ENCODE results near the gene CACNA1E.

The CACNA1E gene

DNA sequence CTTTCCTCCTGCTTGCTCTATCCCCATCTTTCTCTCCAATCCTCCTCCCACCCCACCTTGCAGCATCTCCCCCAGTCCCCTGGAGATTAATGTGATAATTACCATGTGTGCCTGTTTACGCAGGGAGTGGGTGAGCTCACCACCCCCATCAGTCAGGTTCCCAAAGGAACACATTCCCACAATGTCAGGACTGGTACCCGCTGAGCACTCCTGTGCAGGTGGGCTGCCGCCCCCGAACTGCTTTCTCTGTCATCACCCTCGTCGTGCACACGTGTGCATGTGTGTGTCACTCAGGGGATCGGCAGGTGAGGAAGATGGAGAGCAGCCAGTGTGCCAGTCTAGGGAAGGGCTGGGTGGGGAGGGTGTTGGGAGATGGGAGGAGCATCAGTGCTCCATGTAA lies 163.4 kb downstream of the CACNA1E start:
- no peaks in the 10 kb centered on the region for H3K9me3 ChIP-seq (ENCODE audit: control insufficient read depth, insufficient read depth, low read length)
- H3K27me3 ChIP-seq (ENCODE audit: control insufficient read depth, insufficient read depth, low read length), result no peaks in the 10 kb centered on the region
- H3K4me3 ChIP-seq (ENCODE audit: low read depth, low read length), result no peak overlapping the region
- H3K4me1 ChIP-seq (ENCODE audit: control insufficient read depth, insufficient read depth, low read length), result no peaks in the 10 kb centered on the region
- H3K9ac ChIP-seq (ENCODE audit: low read depth, low read length), result no peak overlapping the region
- H3K36me3 ChIP-seq (ENCODE audit: control insufficient read depth, insufficient read depth, low read length), result no peaks in the 10 kb centered on the region

DNA sequence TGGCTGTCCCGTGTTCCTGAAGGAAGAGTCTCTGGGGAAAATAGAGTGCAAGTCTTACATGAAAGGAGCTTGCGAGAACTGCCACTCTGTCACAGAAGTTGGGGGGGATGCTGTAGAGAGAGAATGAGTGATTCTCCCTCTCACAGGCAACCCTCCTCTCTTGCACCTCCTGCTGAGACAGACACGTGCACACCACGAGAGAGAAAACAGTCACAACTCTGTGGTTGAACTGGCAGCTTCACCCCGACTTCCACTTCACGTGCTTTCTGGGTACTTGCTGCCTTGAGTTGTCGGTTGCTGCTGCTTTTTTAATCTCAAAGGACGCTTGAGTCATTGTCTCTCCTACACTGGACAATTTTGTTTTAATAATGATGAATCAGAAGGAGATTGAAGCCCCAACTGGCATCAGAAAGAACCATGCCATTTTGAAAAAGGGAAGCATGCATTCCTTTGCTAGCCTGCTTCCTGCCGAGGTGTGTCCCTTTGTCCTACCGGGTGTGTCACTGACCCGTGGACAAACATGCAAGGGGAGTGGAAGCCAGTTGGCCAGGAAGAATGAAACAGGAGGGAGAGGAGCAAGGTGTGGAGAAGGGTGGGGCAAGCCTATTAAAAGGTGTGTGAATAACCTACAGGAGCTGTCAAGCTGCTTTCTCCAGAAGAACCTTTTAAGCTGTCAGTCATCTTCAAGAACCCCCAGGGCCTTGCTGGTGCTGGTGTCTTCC lies 164.2 kb downstream of the CACNA1E start:
- Histone ChIP-seq H3K9ac (ENCODE audit: low read depth, low read length) (no peak overlapping the region), H3K4me3 (ENCODE audit: low read depth, low read length) (no peak overlapping the region), H3K36me3 (ENCODE audit: control insufficient read depth, insufficient read depth, low read length) (no peaks in the 10 kb centered on the region), H3K27me3 (ENCODE audit: control insufficient read depth, insufficient read depth, low read length) (no peaks in the 10 kb centered on the region), H3K4me1 (ENCODE audit: control insufficient read depth, insufficient read depth, low read length) (no peaks in the 10 kb centered on the region), H3K9me3 (ENCODE audit: control insufficient read depth, insufficient read depth, low read length) (no peaks in the 10 kb centered on the region)

DNA sequence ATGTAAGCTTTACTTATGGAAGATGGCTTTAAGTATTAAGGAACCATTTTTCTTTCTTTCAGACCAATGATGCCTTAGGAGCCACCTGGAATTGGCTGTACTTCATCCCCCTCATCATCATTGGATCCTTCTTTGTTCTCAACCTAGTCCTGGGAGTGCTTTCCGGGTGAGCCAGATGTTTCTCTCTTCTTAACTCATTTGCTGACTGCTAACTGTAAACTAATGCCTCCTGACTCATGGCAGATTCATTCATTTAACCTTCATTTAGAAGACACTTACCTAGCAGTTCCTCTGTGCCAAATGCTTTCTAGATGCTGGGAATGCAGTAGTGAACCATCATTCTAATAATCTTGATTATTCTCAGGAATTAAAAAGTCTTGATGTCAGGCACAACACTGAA lies 168.0 kb downstream of the CACNA1E start:
- no peaks in the 10 kb centered on the region for H3K36me3 ChIP-seq (ENCODE audit: control insufficient read depth, insufficient read depth, low read length)
- H3K9me3 ChIP-seq (ENCODE audit: control insufficient read depth, insufficient read depth, low read length), result no peaks in the 10 kb centered on the region
- H3K4me1 ChIP-seq (ENCODE audit: control insufficient read depth, insufficient read depth, low read length), result no peaks in the 10 kb centered on the region
- H3K9ac ChIP-seq (ENCODE audit: low read depth, low read length), result no peak overlapping the region
- no peaks in the 10 kb centered on the region for H3K27me3 ChIP-seq (ENCODE audit: control insufficient read depth, insufficient read depth, low read length)
- H3K4me3 ChIP-seq (ENCODE audit: low read depth, low read length), result no peak overlapping the region

DNA sequence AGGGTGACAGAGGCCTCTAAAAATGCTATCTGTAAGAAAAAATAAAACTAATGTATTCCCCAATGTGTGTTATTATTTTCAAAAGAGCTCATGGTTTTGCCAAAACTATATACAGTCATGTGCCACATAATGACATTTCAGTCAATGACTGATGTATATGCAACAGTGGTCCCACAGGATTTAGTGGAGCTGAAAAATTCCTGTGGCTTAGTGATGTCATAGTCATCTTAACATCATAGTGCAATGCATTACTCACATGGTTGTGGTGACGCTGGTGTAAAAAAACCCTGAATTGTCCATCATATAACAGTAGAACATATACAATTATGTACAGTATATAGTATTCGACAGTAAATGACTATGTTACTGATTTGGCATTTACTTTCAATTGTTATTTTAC lies 172.4 kb downstream of the CACNA1E start:
- H3K27me3 ChIP-seq (ENCODE audit: control insufficient read depth, insufficient read depth, low read length), result no peaks in the 10 kb centered on the region
- no peak overlapping the region for H3K4me3 ChIP-seq (ENCODE audit: low read depth, low read length)
- no peaks in the 10 kb centered on the region for H3K36me3 ChIP-seq (ENCODE audit: control insufficient read depth, insufficient read depth, low read length)
- no peaks in the 10 kb centered on the region for H3K4me1 ChIP-seq (ENCODE audit: control insufficient read depth, insufficient read depth, low read length)
- no peaks in the 10 kb centered on the region for H3K9me3 ChIP-seq (ENCODE audit: control insufficient read depth, insufficient read depth, low read length)
- no peak overlapping the region for H3K9ac ChIP-seq (ENCODE audit: low read depth, low read length)

DNA sequence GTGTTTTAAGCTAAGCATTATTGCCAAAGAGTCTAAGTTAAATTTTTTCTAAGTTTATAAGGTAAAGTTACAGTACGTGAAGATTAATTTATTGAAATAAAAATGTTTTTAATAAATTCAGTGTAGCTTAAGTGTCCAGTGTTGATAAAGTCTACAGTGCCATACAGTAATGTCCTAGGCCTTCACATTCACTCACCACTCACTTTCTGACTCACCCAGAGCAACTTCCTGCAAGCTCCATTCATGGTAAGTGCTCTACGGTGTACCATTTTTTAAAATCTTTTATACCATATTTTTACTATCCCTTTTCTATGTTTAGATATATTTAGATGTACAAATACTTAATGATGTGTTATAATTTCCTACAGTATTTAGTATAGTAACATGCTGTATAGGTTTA lies 173.2 kb downstream of the CACNA1E start:
- Histone ChIP-seq H3K9me3 (ENCODE audit: control insufficient read depth, insufficient read depth, low read length) (no peaks in the 10 kb centered on the region), H3K36me3 (ENCODE audit: control insufficient read depth, insufficient read depth, low read length) (no peaks in the 10 kb centered on the region), H3K27me3 (ENCODE audit: control insufficient read depth, insufficient read depth, low read length) (no peaks in the 10 kb centered on the region), H3K4me3 (ENCODE audit: low read depth, low read length) (no peak overlapping the region), H3K4me1 (ENCODE audit: control insufficient read depth, insufficient read depth, low read length) (no peaks in the 10 kb centered on the region), H3K9ac (ENCODE audit: low read depth, low read length) (no peak overlapping the region)

DNA sequence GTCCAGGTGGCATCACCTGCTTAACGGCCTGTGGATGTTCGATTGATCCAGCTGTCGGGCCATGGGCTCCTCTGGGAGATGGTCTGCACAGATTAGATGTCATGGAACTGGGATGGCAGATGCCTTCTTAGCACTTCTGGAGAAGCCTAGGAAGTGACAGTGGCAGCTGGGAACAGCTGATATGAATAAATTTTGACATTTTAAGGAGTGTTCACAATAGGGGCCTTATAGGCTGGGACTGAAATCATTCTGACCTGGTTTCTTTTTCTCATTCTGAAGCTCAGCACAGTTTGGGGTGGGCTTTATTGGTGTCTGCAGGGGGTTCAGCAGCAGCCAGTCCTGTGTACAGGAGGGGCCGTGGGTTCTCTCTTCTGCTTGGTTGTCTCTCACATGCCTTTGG lies 175.3 kb downstream of the CACNA1E start:
- Histone ChIP-seq H3K4me3 (ENCODE audit: low read depth, low read length) (no peak overlapping the region), H3K9ac (ENCODE audit: low read depth, low read length) (no peak overlapping the region), H3K4me1 (ENCODE audit: control insufficient read depth, insufficient read depth, low read length) (no peaks in the 10 kb centered on the region), H3K36me3 (ENCODE audit: control insufficient read depth, insufficient read depth, low read length) (no peaks in the 10 kb centered on the region), H3K27me3 (ENCODE audit: control insufficient read depth, insufficient read depth, low read length) (no peaks in the 10 kb centered on the region), H3K9me3 (ENCODE audit: control insufficient read depth, insufficient read depth, low read length) (no peaks in the 10 kb centered on the region)

DNA sequence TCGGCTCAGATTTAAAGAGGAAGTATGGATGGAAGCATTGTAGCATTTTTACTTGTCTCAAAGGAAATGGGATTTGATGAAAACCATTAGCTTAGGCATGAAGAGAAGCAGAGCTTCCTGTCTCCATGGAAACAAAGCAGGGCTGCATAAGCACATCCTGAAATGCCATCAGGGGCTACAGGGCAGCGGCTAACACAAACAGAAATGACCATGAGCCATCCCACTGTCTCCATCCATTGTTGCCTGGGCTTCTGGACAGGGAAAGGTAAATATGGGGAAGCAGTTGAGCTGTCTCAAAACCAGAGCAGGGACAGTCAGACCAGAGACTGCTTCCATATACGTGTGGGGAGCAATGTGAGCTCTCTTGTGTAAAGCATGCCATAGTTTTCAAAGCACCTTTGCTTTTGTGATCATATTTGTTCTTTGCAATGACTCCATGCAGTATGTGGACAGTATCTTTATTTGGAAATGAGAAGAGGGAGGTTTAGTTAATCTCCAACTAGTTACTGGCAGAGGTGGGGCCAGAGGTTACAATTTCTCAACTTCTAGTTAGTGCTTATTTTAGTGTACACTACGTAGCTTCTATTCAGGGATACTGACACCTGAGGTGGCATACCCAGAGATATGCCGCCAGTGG lies 176.1 kb downstream of the CACNA1E start:
- Histone ChIP-seq H3K4me3 (ENCODE audit: low read depth, low read length) (no peak overlapping the region), H3K27me3 (ENCODE audit: control insufficient read depth, insufficient read depth, low read length) (no peaks in the 10 kb centered on the region), H3K9ac (ENCODE audit: low read depth, low read length) (no peak overlapping the region), H3K36me3 (ENCODE audit: control insufficient read depth, insufficient read depth, low read length) (no peaks in the 10 kb centered on the region), H3K9me3 (ENCODE audit: control insufficient read depth, insufficient read depth, low read length) (no peaks in the 10 kb centered on the region), H3K4me1 (ENCODE audit: control insufficient read depth, insufficient read depth, low read length) (no peaks in the 10 kb centered on the region)

DNA sequence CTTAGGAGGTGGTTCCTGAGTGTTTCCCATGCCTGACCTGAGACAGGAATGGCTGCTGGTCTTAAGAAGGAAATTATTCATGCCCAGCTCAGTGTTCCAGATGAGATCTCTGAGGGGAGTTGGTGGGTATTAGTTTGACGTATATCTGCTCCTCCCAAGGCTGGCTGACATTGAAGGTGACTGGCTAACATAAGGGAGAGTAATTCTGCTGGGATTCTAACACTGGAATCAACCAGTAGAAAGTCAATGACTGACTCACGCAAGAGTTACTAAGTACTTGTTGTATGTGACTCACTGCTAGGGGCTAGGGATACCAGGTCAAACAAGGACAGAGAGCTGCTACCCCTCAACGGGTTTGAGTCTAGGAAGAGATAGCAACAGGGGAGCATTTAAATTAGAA lies 177.3 kb downstream of the CACNA1E start:
- Histone ChIP-seq H3K4me3 (ENCODE audit: low read depth, low read length) (no peak overlapping the region), H3K9me3 (ENCODE audit: control insufficient read depth, insufficient read depth, low read length) (no peaks in the 10 kb centered on the region), H3K36me3 (ENCODE audit: control insufficient read depth, insufficient read depth, low read length) (no peaks in the 10 kb centered on the region), H3K4me1 (ENCODE audit: control insufficient read depth, insufficient read depth, low read length) (no peaks in the 10 kb centered on the region), H3K27me3 (ENCODE audit: control insufficient read depth, insufficient read depth, low read length) (no peaks in the 10 kb centered on the region), H3K9ac (ENCODE audit: low read depth, low read length) (no peak overlapping the region)

DNA sequence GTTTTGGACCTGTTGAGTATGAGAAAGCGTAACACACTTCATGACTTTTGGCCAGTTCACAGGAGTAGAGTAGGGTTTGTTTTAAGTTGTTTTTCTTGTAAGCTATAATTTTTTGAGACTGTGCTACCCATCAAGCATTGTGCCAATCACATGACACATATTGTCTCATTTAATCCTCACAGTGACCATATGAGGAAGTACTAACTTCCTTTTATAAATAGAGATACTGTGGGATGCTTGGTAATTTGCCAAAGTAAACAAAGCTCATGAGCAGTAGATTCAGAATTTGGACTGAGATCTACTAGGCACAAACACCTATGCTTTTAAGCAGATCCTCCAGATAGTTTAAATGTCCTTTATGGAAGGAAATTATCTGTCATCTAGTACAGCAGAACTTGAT lies 178.3 kb downstream of the CACNA1E start:
- Histone ChIP-seq H3K4me1 (ENCODE audit: control insufficient read depth, insufficient read depth, low read length) (no peaks in the 10 kb centered on the region), H3K9ac (ENCODE audit: low read depth, low read length) (no peak overlapping the region), H3K36me3 (ENCODE audit: control insufficient read depth, insufficient read depth, low read length) (no peaks in the 10 kb centered on the region), H3K4me3 (ENCODE audit: low read depth, low read length) (no peak overlapping the region), H3K9me3 (ENCODE audit: control insufficient read depth, insufficient read depth, low read length) (no peaks in the 10 kb centered on the region), H3K27me3 (ENCODE audit: control insufficient read depth, insufficient read depth, low read length) (no peaks in the 10 kb centered on the region)

DNA sequence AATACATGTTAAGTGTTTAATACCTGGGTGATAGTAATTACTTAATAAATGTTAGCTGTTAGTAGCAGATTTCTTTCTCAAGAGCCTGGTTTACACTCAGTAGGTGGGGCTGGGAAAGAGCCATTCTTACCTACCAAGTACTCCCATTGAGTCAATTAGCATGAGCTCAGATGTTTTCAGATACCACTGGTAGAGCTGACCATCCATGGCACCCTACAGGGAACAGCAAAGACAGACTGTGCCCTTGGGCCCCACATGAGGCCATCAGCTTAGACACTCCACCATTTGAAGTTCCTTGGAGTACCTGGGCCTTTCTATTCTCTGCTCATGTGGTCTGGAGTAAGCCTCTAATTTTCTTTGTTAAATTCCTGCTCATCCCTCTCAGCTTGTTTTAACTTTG lies 179.3 kb downstream of the CACNA1E start:
- no peak overlapping the region for H3K4me3 ChIP-seq (ENCODE audit: low read depth, low read length)
- H3K9me3 ChIP-seq (ENCODE audit: control insufficient read depth, insufficient read depth, low read length), result no peaks in the 10 kb centered on the region
- H3K4me1 ChIP-seq (ENCODE audit: control insufficient read depth, insufficient read depth, low read length), result no peaks in the 10 kb centered on the region
- H3K36me3 ChIP-seq (ENCODE audit: control insufficient read depth, insufficient read depth, low read length), result no peaks in the 10 kb centered on the region
- no peak overlapping the region for H3K9ac ChIP-seq (ENCODE audit: low read depth, low read length)
- H3K27me3 ChIP-seq (ENCODE audit: control insufficient read depth, insufficient read depth, low read length), result no peaks in the 10 kb centered on the region

DNA sequence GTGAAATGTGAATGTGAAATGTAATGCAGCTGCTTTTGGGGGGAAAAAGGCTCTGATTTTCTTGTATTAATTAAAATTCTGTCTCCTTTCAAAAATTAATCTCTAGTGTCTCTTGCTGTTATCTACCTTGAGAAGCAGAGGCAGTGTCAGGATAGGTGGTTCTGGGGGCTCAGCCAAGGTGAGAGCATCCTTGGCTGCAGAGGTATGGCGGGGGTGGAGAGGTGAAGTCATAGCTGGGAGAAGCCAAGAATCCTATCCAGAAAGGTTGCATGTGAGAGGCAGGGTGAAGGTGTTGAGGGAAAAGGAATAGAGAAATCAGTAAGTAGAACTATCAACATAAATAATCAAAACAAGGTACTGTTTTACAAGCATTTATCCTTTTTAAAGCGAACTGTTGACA lies 181.2 kb downstream of the CACNA1E start:
- Histone ChIP-seq H3K27me3 (ENCODE audit: control insufficient read depth, insufficient read depth, low read length) (no peaks in the 10 kb centered on the region), H3K36me3 (ENCODE audit: control insufficient read depth, insufficient read depth, low read length) (no peaks in the 10 kb centered on the region), H3K4me3 (ENCODE audit: low read depth, low read length) (no peak overlapping the region), H3K9me3 (ENCODE audit: control insufficient read depth, insufficient read depth, low read length) (no peaks in the 10 kb centered on the region), H3K9ac (ENCODE audit: low read depth, low read length) (no peak overlapping the region), H3K4me1 (ENCODE audit: control insufficient read depth, insufficient read depth, low read length) (peaks cover 3% of the 10 kb centered on the region)

DNA sequence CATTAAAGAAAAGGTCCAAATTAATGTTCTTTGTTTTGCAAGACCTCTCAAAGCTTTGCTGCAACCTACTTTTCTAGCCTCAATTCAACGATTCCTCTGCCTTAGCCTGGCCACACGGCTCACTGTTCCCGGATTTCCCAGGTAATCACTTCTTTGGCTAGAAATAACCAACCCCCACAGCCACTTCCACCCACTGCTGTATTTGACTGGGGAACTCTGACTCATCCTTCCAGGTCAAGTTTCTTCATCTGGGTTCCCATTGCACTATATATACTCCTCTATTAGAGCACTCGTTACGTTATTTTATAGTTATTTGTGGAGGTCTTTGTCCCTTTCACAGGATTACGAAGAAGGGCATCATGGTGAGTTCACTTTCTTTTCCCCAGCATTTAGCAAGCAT lies 185.9 kb downstream of the CACNA1E start:
- Histone ChIP-seq H3K9me3 (ENCODE audit: control insufficient read depth, insufficient read depth, low read length) (no peaks in the 10 kb centered on the region), H3K27me3 (ENCODE audit: control insufficient read depth, insufficient read depth, low read length) (no peaks in the 10 kb centered on the region), H3K4me3 (ENCODE audit: low read depth, low read length) (no peak overlapping the region), H3K9ac (ENCODE audit: low read depth, low read length) (no peak overlapping the region), H3K36me3 (ENCODE audit: control insufficient read depth, insufficient read depth, low read length) (no peaks in the 10 kb centered on the region), H3K4me1 (ENCODE audit: control insufficient read depth, insufficient read depth, low read length) (peaks cover 3% of the 10 kb centered on the region)

Data from iPS-15b (cell line).